Activated T-cell treated with anti-CD3 and anti-CD28 coated beads, Interleukin-2, amount 50 U/mL, for 72 hours (primary cell): ENCODE data around the gene GLT6D1. TPM values are rescaled to one million over a fixed set of nuclear protein-coding genes. Genes with fewer than 3 reads are reported as not detected.
"Not testable (repeated sequence)": the region's sequence is repeated elsewhere in the genome, so short reads cannot be mapped to it uniquely, and the experiment has no call there.

Experiments
- ATAC-seq, 2 donors: fragments of 150-1000 bp; cut with Tn5 transposase; replicated peaks in 1 of 2; 2 replicates each; pipeline ENCODE4 v1.10.0; 2021; ENCODE audit warnings: moderate library complexity in 2 of 2, mild to moderate bottlenecking in 1 of 2
- DNase-seq, 2 donors: peaks; one replicate each; pipeline ENCODE4 v3.0.0; 2021 to 2022; ENCODE audit warnings: mixed read lengths in 1 of 2
- H3K27ac Mint-ChIP-seq: one replicate; pipeline ENCODE4 v1.8.0; 2022; ENCODE audit warnings: mild to moderate bottlenecking, moderate library complexity, mixed read lengths
- H3K27me3 Mint-ChIP-seq: one replicate; pipeline ENCODE4 v1.8.0; 2022; ENCODE audit warnings: low read depth, mixed read lengths
- H3K36me3 Mint-ChIP-seq, 2 donors: one replicate each; pipeline ENCODE4 v1.8.0; 2022; ENCODE audit warnings: mixed read lengths in 2 of 2, mild to moderate bottlenecking in 1 of 2; ENCODE audit not compliant: insufficient read depth in 2 of 2
- H3K4me1 Mint-ChIP-seq: one replicate; pipeline ENCODE4 v1.8.0; 2022; ENCODE audit warnings: low read depth, mixed read lengths
- H3K4me3 Mint-ChIP-seq, 2 donors: one replicate each; pipeline ENCODE4 v1.8.0; 2022; ENCODE audit warnings: mild to moderate bottlenecking in 2 of 2, mixed read lengths in 2 of 2, moderate library complexity in 2 of 2
- H3K9me3 Mint-ChIP-seq, 2 donors: one replicate each; pipeline ENCODE4 v1.8.0; 2022; ENCODE audit warnings: mixed read lengths in 2 of 2
- total RNA-seq, 2 donors: library from RNA; stranded (reverse); gene quantifications; one replicate each; pipeline ENCODE4 v1.2.3, GENCODE V29; 2022

GLT6D1 gene
- total RNA-seq, 2 donors from 2014 or later, result not detected

- no peaks in the 10 kb centered on the region for H3K4me1 Mint-ChIP-seq
- DNase-seq (no peak), ATAC-seq (no peak)
- no peak overlapping the region for H3K27ac Mint-ChIP-seq
- peaks cover 16% of the 10 kb centered on the region for H3K27me3 Mint-ChIP-seq
- H3K36me3 Mint-ChIP-seq, result peaks cover 7 to 13% of the 10 kb centered on the region in 2 donors
- H3K4me3 Mint-ChIP-seq, result no peak overlapping the region
- H3K9me3 Mint-ChIP-seq, result peaks cover 12 to 18% of the 10 kb centered on the region in 2 donors
Measured at GRCh38 chr9:135641047-135641446, 1.7 kb upstream of the GLT6D1 start.

- peaks cover 30% of the 10 kb centered on the region for H3K27me3 Mint-ChIP-seq
- not testable (repeated sequence) for H3K9me3 Mint-ChIP-seq, DNase-seq, ATAC-seq, H3K4me1 Mint-ChIP-seq, H3K36me3 Mint-ChIP-seq, H3K4me3 Mint-ChIP-seq, H3K27ac Mint-ChIP-seq
Measured at GRCh38 chr9:135636930-135637530, 2.3 kb downstream of the GLT6D1 start.

- Mint-ChIP-seq H3K4me1 (no peaks in the 10 kb centered on the region), H3K27ac (no peak overlapping the region), H3K27me3 (peaks cover 18% of the 10 kb centered on the region), H3K4me3 (no peak overlapping the region), H3K36me3 (peaks cover 0 to 2% of the 10 kb centered on the region in 2 donors), H3K9me3 (peaks cover under 1 to 2% of the 10 kb centered on the region in 2 donors)
- no peak for ATAC-seq
- no peak for DNase-seq
Measured at GRCh38 chr9:135632841-135633240, 6.5 kb downstream of the GLT6D1 start.

- no peaks in the 10 kb centered on the region for H3K36me3 Mint-ChIP-seq
- ATAC-seq, result no peak
- H3K4me3 Mint-ChIP-seq, result no peak overlapping the region
- H3K27ac Mint-ChIP-seq, result no peak overlapping the region
- no peaks in the 10 kb centered on the region for H3K4me1 Mint-ChIP-seq
- H3K27me3 Mint-ChIP-seq, result no peaks in the 10 kb centered on the region
- no peak for DNase-seq
- H3K9me3 Mint-ChIP-seq, result peaks cover 3 to 4% of the 10 kb centered on the region in 2 donors
Measured at GRCh38 chr9:135624282-135624681, 15.1 kb downstream of the GLT6D1 start.

- Mint-ChIP-seq H3K4me3 (no peak overlapping the region), H3K27me3 (peaks cover 4% of the 10 kb centered on the region), H3K36me3 (no peaks in the 10 kb centered on the region), H3K27ac (no peak overlapping the region), H3K4me1 (no peaks in the 10 kb centered on the region), H3K9me3 (peaks cover 1 to 4% of the 10 kb centered on the region in 2 donors)
- no peak for DNase-seq
- ATAC-seq, result no peak
Measured at GRCh38 chr9:135622415-135623020, 16.8 kb downstream of the GLT6D1 start.

- DNase-seq (no peak), ATAC-seq (no peak)
- peaks cover 4% of the 10 kb centered on the region for H3K27me3 Mint-ChIP-seq
- H3K36me3 Mint-ChIP-seq, result no peaks in the 10 kb centered on the region
- no peak overlapping the region for H3K4me3 Mint-ChIP-seq
- H3K4me1 Mint-ChIP-seq, result no peaks in the 10 kb centered on the region
- no peak overlapping the region for H3K27ac Mint-ChIP-seq
- H3K9me3 Mint-ChIP-seq, result no peaks in the 10 kb centered on the region
Measured at GRCh38 chr9:135620558-135620957, 18.8 kb downstream of the GLT6D1 start.

- Mint-ChIP-seq H3K4me1 (no peaks in the 10 kb centered on the region), H3K27me3 (peaks cover 4% of the 10 kb centered on the region), H3K36me3 (no peaks in the 10 kb centered on the region), H3K4me3 (no peak overlapping the region), H3K27ac (no peak overlapping the region), H3K9me3 (no peaks in the 10 kb centered on the region)
- DNase-seq, result no peak
- ATAC-seq, result no peak
Measured at GRCh38 chr9:135619599-135619886, 19.8 kb downstream of the GLT6D1 start.

GRCh38 chr9:135618866-135619598 is 20.3 kb downstream of the GLT6D1 start:
- Mint-ChIP-seq H3K9me3 (no peaks in the 10 kb centered on the region), H3K4me3 (no peak overlapping the region), H3K36me3 (no peaks in the 10 kb centered on the region), H3K4me1 (no peaks in the 10 kb centered on the region), H3K27me3 (peaks cover 4% of the 10 kb centered on the region), H3K27ac (no peak overlapping the region)
- DNase-seq (no peak), ATAC-seq (no peak)

GRCh38 chr9:135617991-135618411 is 21.3 kb downstream of the GLT6D1 start:
- Mint-ChIP-seq H3K9me3 (no peaks in the 10 kb centered on the region), H3K4me1 (no peaks in the 10 kb centered on the region), H3K27ac (no peak overlapping the region), H3K27me3 (peaks cover 4% of the 10 kb centered on the region), H3K4me3 (no peak overlapping the region), H3K36me3 (no peaks in the 10 kb centered on the region)
- no peak for ATAC-seq
- no peak for DNase-seq

- Mint-ChIP-seq H3K36me3 (no peaks in the 10 kb centered on the region), H3K27ac (no peak overlapping the region), H3K4me3 (no peak overlapping the region), H3K4me1 (no peaks in the 10 kb centered on the region), H3K9me3 (no peaks in the 10 kb centered on the region), H3K27me3 (peaks cover 4% of the 10 kb centered on the region)
- DNase-seq, result no peak
- no peak for ATAC-seq
Measured at GRCh38 chr9:135617538-135617900, 21.8 kb downstream of the GLT6D1 start.

- H3K27me3 Mint-ChIP-seq, result peaks cover 4% of the 10 kb centered on the region
- DNase-seq (no peak), ATAC-seq (no peak)
- H3K27ac Mint-ChIP-seq, result no peak overlapping the region
- no peaks in the 10 kb centered on the region for H3K36me3 Mint-ChIP-seq
- no peak overlapping the region for H3K4me3 Mint-ChIP-seq
- H3K4me1 Mint-ChIP-seq, result no peaks in the 10 kb centered on the region
- no peaks in the 10 kb centered on the region for H3K9me3 Mint-ChIP-seq
Measured at GRCh38 chr9:135616619-135617537, 22.5 kb downstream of the GLT6D1 start.

- peaks cover 4% of the 10 kb centered on the region for H3K27me3 Mint-ChIP-seq
- H3K9me3 Mint-ChIP-seq, result no peaks in the 10 kb centered on the region
- H3K36me3 Mint-ChIP-seq, result no peaks in the 10 kb centered on the region
- no peak overlapping the region for H3K4me3 Mint-ChIP-seq
- ATAC-seq, result no peak
- H3K4me1 Mint-ChIP-seq, result no peaks in the 10 kb centered on the region
- no peak overlapping the region for H3K27ac Mint-ChIP-seq
- DNase-seq, result no peak
Measured at GRCh38 chr9:135615666-135616618, 23.4 kb downstream of the GLT6D1 start.
